ENCODE measurements around the gene CREB3L2. TPM values are rescaled to one million over a fixed set of nuclear protein-coding genes. Genes with fewer than 3 reads are reported as not detected.
"Not testable (repeated sequence)": the region's sequence is repeated elsewhere in the genome, so short reads cannot be mapped to it uniquely, and the experiment has no call there.

CREB3L2 gene
- total RNA-seq, 1 donor from 2014 or later = 1.7 TPM

DNA sequence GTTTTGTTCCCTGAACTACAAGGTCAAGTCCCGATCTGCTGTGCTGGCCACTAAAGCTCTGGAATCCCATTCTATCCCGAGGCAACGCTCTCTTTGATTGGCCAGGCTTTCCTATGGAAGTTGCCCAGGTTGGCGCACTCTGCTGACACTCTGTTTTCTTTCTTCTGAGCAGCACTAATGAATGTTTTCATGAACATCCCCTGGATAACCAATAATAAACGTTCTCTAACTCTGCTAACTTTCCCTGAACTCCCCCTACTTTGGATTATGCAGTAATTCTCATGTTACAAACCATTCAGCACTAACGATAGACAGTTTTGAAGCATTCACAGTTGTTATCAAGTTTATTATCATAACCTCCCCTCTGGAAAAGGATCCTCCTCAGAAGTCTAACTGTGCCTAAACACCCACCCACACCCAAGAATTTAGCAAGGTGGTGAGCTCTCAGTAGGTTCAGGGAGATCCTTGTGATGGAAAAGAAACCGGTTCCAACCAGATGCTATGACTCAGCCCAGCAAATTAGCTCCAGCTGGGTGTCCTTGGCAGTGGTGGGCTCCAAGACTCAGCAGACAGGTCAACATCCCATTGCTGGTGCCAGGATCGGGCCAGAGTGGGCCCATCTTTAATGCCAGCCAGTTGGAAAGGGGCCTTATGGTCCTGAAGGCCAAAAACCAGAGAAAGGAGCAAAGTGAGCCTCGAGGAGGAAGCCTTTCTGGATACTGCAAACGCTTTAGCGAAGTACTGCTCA, 68.4 kb downstream of the CREB3L2 start:
- DNase-seq = no peak

DNA sequence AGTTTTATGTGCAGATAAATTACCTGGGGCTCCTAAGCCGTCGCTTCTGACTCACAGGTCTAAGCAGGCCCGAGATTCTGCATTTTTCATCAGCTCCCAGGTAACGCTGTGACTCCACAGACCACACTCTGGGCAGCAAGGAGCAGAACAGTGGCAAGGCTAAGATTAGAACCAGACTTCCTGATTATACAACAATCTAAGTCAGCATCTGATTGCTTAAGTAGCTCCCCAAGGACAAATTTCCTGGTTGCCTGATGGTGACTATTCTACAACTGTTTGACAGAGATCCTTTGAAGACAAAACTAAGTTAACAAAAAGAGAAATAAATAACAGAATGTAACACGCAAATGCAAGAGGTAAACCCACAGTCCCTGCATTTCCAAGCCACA, 69.0 kb downstream of the CREB3L2 start:
- DNase-seq = no peak

DNA sequence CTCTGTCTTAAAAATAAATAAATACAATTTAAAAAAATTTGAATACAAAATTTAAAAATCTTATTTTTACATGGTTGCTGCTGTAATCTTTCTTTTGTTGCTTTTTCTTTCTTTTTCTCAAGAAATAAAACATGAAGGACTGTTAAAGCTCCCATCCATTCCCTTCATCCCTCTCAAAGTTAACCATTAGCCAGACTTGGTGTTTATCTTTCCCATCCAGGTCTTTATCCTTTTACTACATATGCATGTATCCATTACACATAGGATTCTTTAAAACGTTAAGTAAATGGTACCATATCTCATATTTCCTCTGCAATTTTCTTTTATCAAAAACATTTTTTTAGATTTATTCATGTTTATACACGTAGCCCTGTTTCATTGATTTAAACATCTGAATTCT, 70.1 kb downstream of the CREB3L2 start:
- DNase-seq = no peak

DNA sequence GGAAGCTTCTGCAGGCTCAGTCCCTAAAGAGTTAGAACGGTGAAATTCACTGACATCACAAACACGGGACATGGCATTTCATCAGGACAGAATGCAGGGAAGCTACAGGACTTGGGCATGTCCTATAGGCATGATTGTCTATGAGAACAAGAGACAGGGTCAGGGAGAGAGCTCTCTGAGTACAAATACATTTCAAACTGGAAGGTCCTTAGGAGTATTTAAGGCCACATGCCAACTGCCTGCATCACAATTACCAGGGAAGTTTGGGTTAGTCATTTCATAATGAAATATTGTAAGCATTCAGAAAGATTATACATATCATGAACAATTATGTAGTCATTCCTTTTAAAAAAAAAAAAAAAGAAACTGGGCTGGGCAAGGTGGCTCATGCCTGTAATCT, 71.3 kb downstream of the CREB3L2 start:
- no peak for DNase-seq

DNA sequence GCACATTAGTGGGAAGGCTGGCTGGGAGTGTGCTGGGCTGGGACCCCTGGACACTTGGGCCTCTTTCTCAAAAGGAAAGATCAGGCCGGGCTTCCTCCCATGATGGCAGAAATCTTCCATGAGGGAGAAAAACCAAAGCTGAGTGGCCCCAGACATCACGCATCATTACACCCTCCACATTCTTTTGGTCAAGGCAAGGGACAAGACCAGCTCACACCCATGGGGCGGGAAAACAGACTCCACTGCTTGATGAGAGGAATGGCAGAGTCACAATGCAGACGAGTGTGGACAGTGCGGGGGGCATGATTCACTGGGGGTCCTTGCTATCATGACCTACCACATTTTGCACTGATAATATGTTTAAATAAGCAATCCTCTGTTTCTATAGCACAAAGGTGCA, 73.3 kb downstream of the CREB3L2 start:
- no peak for DNase-seq

DNA sequence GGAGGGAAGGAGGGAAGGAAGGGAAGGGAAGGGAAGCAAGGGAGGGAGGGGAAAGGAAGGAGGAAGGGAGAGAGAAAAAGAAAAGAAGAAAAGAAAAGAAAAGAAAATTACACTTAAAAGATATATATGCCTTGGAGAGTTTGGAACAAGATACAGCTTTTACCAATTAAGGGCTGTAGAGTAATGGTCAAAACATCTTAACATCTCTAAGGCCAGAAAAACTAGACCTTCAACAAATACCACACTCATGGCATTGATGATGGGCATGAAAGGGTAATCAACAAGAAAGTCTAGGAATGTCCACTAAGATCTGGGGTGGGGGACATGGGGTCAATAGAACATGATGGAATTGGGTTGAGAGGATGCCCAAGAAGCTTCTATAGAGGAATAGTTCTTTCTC, 74.5 kb downstream of the CREB3L2 start:
- no peak for DNase-seq

DNA sequence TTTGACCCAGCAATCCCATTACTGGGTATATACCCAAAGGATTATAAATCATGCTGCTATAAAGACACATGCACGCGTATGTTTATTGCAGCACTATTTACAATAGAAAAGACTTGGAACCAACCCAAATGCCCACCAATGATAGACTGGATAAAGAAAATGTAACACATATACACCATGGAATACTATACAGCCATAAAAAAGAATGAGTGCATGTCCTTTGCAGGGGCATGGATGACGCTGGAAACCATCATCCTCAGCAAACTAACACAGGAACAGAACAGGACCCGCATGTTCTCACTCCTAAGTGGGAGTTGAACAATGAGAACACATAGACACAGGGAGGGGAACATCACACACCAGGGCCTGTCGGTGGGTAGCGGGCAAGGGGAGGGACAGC, 75.7 kb downstream of the CREB3L2 start:
- DNase-seq = not testable (repeated sequence)

DNA sequence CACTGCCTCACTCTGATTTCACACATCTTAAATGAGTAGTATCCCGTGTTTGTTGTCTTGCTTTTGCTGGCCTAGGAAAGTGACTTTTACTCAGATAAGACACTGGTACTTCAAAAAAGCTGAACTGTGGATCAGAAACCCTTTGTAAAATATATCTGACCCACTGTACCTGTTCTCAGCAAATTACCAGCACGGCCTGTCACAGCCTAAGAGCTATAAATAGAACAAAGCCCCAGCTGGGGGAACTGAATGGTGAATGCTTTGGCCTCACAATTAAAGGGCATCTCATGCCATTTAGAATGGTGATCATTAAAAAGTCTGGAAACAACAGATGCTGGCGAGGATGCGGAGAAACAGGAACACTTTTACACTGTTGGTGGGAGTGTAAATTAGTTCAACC, 76.1 kb downstream of the CREB3L2 start:
- DNase-seq = no peak

DNA sequence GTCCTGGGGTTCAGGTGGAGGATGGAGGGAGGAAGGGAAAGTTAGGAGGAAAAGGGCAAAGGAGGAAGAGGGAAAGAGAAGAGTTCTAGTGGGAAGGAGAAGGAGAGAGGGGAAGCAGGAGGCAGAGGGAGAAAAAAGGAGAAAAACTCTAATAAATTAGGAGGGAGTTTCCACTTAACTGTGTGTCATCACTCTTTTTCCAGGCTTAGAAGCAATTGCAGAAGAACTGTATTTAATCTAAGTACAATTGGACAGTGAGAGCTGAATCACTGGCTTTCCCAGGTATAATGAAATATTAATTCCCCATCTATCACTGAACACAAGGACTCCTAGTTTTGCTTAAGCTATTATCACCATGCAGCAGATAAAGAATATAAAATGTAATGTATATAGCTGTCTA, 76.8 kb downstream of the CREB3L2 start:
- no peak for DNase-seq

DNA sequence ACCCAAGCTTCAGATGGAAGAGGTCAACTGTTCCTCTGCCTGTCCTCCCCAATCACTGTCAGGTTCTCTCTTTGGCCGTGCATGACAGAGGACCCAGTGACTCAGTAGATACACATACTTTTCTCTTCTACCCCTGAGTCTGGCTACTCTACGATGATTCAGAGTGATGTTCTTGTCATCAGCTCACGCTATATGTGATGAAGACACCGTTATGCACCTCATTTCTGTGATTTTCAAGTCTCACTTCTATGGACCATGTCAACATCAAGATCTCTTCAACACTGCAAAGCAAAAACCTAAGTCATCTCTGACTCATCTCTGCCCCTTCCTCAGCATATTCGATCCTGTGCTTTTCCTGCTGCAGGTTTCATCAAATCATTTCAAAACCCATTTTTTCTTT, 78.5 kb downstream of the CREB3L2 start:
- no peak for DNase-seq

DNA sequence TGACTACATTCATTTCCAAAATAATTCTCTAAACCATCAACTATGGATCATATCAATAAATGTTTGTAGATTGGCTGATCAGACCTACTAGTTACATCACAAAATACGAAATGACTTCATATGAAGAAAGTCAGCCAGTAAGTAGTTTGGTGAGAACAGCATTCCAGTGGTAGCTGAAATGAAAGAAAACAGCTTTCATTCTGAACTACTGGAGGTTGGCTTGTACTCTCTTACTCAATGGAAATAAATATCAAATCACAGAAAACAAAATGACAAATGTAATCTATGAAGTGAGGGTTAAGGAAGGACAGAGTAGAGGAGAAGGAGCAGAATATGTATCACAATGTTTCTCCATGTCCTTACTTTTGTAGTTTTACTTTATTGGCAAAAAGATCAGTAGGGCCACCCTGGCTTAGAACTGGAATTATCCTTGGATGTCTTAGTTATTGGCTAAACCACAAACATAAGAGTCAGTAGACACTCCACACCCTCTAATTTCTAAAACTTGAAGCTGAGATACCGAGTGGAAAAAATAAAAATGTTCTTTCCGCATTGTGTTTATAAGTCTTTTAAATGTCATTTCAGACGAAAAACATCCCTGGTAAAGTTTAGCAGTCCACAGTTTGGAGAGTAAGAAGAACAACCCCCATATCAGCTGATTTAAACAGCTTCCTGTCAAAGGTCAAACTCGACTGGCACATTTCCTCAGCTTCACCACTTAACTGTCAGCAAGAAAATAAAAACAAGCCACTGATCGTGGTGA, 81.1 kb downstream of the CREB3L2 start:
- DNase-seq = no peak

DNA sequence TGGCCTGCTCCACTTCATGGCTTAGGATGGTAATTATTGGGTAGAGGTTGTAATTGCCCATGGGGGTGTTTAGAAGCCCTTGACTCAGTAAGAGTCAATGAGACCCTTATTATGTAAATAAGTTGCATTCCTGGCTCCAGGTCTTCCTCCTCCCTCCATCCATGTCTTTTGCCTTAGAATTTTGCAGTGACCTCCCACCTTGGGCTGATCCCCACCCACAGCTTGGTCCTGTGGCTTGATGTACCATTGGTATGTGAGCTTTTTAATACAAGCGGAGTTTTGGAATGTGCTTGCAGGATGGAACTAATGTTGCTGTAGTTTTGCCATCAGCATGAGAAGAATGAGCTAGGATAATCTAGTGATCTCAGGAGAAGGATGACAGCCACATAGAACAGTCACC, 81.9 kb downstream of the CREB3L2 start:
- no peak for DNase-seq

DNA sequence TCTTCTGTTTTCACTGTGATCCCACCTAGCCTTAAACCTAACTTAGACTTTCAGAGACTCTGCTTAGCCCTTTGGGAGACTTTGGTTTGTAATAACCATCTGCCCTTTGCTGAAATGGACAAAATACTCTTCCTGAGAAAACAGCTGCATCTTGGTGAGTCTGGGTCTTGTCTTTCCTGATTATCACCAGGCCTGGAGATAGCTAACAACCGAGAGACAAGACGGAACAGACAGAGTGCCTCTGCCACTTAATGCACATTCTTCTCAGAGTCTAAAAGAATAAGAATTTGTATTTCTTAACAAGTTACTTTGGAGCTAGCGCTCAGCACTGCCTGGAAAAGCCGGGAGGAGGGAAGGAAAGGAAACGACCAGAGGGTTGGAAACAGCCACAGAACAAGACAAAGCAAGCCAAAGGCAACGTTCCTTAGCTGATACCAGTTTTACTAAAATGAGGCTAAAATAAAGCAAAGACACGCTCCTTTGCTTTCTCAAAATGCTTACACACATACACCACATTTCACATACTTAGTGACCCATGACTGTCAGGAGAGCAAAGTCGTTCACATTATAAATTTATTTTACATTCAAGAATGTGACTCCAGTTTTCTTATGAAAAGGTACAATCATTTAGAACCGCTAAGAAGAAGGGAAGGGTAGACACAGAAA, 84.8 kb downstream of the CREB3L2 start:
- DNase-seq = no peak

DNA sequence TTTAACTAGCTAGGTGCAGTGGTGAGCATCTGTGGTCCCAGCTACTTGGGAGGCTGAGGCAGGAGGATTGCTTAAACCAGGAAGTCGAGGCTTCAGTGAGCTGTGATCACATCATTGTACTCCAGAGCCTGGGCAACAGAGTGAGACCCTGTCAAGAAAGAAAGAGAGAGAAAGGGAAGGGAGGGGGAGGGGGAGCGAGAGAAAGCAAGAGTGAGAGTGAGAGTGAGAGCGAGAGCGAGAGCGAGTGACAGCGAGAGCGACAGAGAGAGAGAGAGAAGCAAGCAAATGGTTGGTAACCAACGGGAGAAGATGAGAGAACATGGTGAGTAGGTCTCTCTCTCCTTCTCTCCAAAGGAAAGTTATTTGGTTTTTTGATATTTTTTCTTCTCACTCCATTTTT, 85.3 kb downstream of the CREB3L2 start:
- DNase-seq = no peak

DNA sequence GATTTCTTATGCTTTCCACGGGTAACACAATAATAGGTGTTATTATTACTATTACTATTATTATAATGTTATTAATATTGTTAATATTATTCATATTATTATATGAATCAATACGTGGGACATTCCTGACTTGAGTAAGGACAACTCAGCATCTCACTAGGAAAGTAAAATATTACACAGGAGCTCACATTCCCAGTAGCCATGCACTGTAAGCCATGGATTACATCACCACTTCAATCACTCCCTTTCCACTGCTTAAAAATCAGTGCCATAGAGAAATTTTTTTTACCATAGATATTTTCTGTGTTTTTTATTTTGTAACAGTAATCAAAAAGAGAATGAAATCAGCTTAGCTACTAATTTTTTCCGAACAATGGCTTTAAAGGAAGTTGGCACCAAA, 86.6 kb downstream of the CREB3L2 start:
- no peak for DNase-seq

DNA sequence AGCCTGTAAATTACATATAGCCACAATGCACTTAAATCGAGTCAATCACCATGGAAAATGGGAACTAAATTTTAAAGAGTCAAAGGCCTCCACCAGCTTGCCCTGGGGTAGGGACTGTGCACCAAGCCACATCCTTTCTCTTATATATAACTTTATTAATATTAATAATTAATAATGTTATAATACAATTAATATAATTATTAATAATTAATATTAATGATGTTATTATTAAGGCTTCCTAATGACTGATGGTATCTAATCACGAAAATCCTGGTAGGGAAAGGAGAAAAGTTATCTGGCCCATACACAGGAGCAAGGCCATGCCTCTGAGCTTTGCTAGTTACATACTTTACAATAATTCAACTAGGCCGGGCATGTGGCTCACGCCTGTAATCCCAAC, 87.9 kb downstream of the CREB3L2 start:
- no peak for DNase-seq

DNA sequence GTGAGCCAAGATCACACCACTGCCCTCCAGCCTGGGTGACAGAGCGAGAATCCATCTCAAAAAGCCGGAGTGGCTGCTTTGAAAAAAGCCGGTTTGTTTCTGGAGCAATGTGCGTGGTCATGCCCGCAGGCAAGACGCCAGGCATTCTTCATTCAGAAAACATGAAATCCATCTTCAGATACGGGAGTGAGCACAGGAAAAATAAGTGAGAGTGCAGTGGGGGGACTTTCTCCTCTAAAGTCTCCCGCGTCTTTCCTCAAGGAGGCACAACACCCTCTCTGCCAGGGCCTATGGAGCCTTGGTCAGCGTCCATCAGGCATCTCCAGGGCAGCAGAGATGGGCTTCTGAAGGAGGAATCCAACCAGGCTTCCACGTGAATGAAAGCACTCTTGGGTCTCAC, 92.8 kb downstream of the CREB3L2 start:
- DNase-seq = no peak

DNA sequence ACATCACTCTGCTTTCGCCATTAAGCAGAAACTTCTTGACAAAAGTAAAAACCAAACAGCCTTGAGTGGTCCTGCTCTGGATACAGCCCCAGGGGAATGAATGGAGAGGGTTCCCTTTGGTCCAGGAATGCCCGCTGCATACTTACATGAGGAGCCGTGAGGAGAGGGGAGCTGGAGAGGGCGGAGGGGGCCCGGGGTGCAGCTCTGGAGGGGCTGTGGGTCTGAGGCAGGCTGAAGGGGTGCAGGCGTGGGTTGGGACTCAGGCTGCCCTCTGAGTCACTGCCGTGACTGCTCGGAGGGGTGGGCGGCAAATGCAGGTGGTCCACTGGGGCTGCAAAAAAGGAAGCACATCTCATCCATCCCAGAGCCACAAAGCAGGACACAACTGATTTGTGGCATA, 93.8 kb downstream of the CREB3L2 start:
- no peak for DNase-seq

DNA sequence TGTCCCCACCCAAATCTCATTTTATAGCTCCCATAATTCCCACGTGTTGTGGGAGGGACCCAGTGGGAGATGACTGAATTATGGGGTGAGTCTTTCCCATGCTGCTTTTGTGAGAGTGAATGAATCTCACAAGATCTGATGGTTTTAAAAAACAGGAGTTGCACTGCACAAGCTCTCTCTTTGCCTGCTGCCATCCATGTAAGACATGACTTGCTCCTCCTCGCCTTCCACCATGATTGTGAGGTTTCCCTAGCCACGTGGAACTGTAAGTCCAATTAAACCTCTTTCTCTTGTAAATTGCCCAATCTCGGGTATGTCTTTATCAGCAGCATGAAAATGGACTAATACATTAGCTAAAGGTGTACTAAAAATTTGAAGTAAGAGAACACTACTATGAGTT, 95.2 kb downstream of the CREB3L2 start:
- DNase-seq = not testable (repeated sequence)

DNA sequence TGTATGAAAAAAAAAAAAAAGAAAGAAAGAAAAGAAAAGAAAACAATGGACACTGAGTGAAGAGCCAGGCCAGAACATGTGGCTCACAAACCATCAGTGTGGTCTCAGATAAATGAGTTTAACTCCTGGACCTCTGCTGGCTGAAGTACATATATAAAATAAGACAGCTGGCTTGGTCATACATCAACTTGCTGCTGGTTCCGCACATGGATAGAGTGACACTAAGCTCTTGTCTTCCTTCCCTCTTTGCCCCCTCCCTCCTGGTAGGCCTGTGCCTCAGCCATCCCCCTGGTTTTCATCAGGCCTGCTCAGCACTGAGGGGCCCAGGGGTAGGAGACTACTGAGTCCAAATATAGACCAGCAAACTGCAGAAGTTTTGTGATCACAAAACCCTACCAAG, 97.1 kb downstream of the CREB3L2 start:
- no peak for DNase-seq

DNA sequence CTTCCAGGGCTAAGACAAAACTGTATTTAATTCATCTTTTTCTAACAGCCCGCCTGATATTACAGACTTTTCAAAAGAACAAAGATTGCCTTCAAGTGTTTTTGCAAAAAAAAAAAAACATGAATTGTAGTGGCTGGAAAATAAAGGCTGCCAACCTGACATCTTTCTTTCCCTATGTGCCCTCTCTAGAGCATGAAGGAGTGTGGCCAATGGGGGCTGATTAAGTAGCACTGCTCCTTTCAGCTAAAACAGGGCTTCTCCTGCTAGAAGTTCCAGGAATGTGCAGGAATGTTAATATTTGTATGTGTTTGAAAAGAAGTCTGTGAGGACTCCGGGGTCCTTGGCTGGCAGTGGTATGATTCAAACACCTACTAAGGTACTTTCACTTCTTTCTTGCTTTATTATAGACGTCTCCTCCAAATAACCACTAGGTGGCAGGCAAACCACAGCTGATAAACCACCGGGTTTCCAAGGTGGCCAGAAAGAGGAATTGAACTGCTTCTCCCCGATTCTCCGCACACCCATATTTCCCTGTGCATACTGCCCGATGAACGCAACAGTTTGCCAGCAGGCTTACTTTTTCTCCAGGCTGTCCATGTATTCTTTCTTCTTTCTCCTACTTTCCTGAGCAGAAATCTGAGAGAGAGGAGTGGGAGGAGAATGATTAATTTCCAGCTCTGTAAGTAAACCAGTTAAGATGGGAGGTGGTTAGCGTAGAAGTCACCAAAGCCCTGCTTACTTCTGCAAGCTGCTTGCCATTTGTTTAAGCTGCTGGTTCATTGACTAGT, 98.3 kb downstream of the CREB3L2 start:
- DNase-seq = peak; percentile 38

DNA sequence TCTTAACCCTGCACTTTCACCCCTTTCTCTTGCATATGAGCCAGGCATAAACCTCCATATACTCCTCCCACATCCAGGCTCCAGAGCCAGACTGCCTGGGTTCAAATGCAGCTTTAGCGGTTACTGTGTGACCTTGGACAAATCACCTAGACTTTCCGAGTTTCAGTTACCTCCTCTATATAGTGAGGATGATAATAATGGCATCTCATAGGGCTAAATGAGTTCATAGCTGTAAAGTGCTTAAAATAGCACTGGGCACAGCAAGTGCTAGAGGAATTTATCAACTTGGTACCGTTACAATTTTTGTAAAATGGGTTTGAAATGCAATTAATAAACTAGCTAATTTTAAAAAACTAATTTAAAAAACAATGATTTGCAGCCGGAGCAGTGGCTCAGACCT, 101.7 kb downstream of the CREB3L2 start:
- DNase-seq = no peak

All from occipital lobe (tissue), 2 donors.